HL-60/S4 (cell line): ENCODE data around the gene MCCD1.

Experiments used
- in situ Hi-C: fragments of 300-500 bp; cut with MboI; formaldehyde crosslinking; loops from 2 replicates; pipeline ENCODE4 v1.14.3; 2022; ENCODE audit warnings: low sequenced_read_pairs

Gene MCCD1

GRCh38 chr6:31568537-31568961 lies 39.8 kb downstream of the MCCD1 start:
- in situ Hi-C loops: no loop called here

- in situ Hi-C loops: no loop called here
These were observed 41.2 kb downstream of the MCCD1 start for GRCh38 chr6:31569861-31570536.

GRCh38 chr6:31572041-31572911 lies 43.5 kb downstream of the MCCD1 start, which contains the start of gene LTA:
Gene LTA, plus strand, starts transcription at chr6:31572289. Its CDS starts 454 bp downstream, at chr6:31572743.
- in situ Hi-C loops: no loop called here

- in situ Hi-C loops: no loop called here
These were observed 44.7 kb downstream of the MCCD1 start for GRCh38 chr6:31573239-31574105.

GRCh38 chr6:31574106-31575061 lies 45.6 kb downstream of the MCCD1 start:
- in situ Hi-C loops: no loop called here

- in situ Hi-C loops: no loop called here
These were observed 46.7 kb downstream of the MCCD1 start, which contains the start of gene TNF for GRCh38 chr6:31575335-31575901. Gene TNF, plus strand, starts transcription at chr6:31575565. Its CDS starts 177 bp downstream, at chr6:31575742.

- in situ Hi-C loops: no loop called here
These were observed 47.4 kb downstream of the MCCD1 start for GRCh38 chr6:31575952-31576685.

- in situ Hi-C loops: no loop called here
These were observed 48.3 kb downstream of the MCCD1 start for GRCh38 chr6:31576897-31577578.

- in situ Hi-C loops: no loop called here
These were observed 48.8 kb downstream of the MCCD1 start for GRCh38 chr6:31577579-31577966.

- in situ Hi-C loops: no loop called here
These were observed 49.7 kb downstream of the MCCD1 start for GRCh38 chr6:31578184-31579118.

GRCh38 chr6:31579119-31579505 lies 50.4 kb downstream of the MCCD1 start:
- in situ Hi-C loops: no loop called here
